Measurements from ENCODE around the gene ZNF544.
"Not testable (repeated sequence)": the region's sequence is repeated elsewhere in the genome, so short reads cannot be mapped to it uniquely, and the experiment has no call there.

ZNF544 gene

DNA sequence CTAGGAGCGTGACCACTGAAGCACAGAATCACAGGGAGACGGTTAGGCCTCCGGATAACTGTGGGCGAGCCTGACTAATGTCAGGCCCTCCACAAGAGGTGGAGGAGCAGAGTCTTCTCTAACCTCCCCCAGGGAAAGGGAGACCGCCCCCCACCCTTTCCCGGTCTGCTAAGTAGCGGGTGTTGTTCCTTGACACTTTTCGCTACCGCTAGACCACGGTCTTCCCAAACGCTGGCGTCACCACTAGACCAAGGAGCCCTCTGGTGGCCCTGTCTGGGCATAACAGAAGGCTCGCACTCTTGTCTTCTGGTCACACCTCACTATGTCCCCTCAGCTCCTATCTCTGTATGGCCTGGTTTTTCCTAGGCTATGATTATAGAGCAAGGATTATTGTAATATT is 82.0 kb downstream of the ZNF544 start:
- not testable (repeated sequence) for H3K9ac ChIP-seq (ENCODE audit: low read length); H2AK5ac ChIP-seq (ENCODE audit: low read length); H3K23ac ChIP-seq (ENCODE audit: low read length); H3K4me3 ChIP-seq (ENCODE audit: low read length); H3K56ac ChIP-seq (ENCODE audit: low read length); H3K4me2 ChIP-seq (ENCODE audit: low read length); H4K5ac ChIP-seq (ENCODE audit: low read length); H3K4ac ChIP-seq (ENCODE audit: low read depth, low read length); H3K18ac ChIP-seq (ENCODE audit: low read length); H4K8ac ChIP-seq (ENCODE audit: low read depth, low read length); H3K79me2 ChIP-seq (ENCODE audit: control insufficient read depth, insufficient read depth, low read length); H3K4me1 ChIP-seq (ENCODE audit: control insufficient read depth, low read depth, low read length); H3K27me3 ChIP-seq (ENCODE audit: insufficient read depth, low read length, poor library complexity); H3K79me1 ChIP-seq (ENCODE audit: low read length); H2BK5ac ChIP-seq (ENCODE audit: low read length); H2BK15ac ChIP-seq (replicated peaks; ENCODE audit: low read depth); H3K27ac ChIP-seq (ENCODE audit: low read depth, low read length); H2BK120ac ChIP-seq (ENCODE audit: low read depth, low read length); H3K36me3 ChIP-seq (ENCODE audit: control insufficient read depth, insufficient read depth, low read length)
- peak; percentile 76 for DNase-seq
- no CpG with 5 or more reads among the region's 13 CpGs for WGBS (ENCODE audit: extremely low coverage, insufficient coverage, low lambda C conversion rate)

DNA sequence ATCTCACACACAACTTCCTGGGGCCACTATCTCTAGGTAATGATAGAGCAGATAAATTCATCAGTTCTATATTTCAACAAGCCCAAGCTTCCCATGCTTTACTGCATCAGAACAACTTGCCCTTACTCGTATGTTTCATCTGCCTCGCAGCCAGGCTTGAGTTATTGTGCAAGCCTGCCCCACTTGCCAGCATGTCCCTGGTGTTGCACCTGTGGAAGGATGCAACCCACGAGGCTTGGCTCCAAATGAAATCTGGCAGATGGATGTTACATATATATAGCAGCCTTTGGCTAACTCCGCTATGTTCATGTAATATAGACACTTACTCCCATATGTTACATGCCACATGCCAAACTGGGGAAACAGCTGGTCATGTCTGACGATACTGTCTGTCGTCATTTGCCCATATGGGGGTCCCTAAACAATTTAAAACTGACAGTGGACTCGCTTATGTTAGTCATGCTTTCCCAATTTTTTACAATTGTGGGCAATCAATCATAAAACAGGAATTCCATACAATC is 82.7 kb downstream of the ZNF544 start:
- Histone ChIP-seq H3K79me1 (ENCODE audit: low read length) (peaks cover 6% of the 10 kb centered on the region), H3K56ac (ENCODE audit: low read length) (no peak overlapping the region), H3K4me3 (ENCODE audit: low read length) (no peak overlapping the region), H2AK5ac (ENCODE audit: low read length) (no peak overlapping the region), H3K18ac (ENCODE audit: low read length) (no peak overlapping the region), H3K36me3 (ENCODE audit: control insufficient read depth, insufficient read depth, low read length) (peaks cover 6% of the 10 kb centered on the region), H3K27ac (ENCODE audit: low read depth, low read length) (no peak overlapping the region), H4K8ac (ENCODE audit: low read depth, low read length) (no peak overlapping the region), H2BK120ac (ENCODE audit: low read depth, low read length) (no peak overlapping the region), H3K27me3 (ENCODE audit: insufficient read depth, low read length, poor library complexity) (no peaks in the 10 kb centered on the region), H3K4ac (ENCODE audit: low read depth, low read length) (no peak overlapping the region), H2BK15ac (replicated peaks; ENCODE audit: low read depth) (no peak overlapping the region), H3K79me2 (ENCODE audit: control insufficient read depth, insufficient read depth, low read length) (no peaks in the 10 kb centered on the region), H3K4me1 (ENCODE audit: control insufficient read depth, low read depth, low read length) (no peaks in the 10 kb centered on the region), H3K4me2 (ENCODE audit: low read length) (no peak overlapping the region), H3K23ac (ENCODE audit: low read length) (no peak overlapping the region), H2BK5ac (ENCODE audit: low read length) (no peak overlapping the region), H3K9ac (ENCODE audit: low read length) (no peak overlapping the region), H4K5ac (ENCODE audit: low read length) (no peak overlapping the region)
- no peak for DNase-seq
- no CpG with 5 or more reads among the region's 7 CpGs for WGBS (ENCODE audit: extremely low coverage, insufficient coverage, low lambda C conversion rate)

Measured in mesendoderm (in vitro differentiated cells).